ENCODE measurements around the gene RHBDL3.

RHBDL3 gene, protein sequence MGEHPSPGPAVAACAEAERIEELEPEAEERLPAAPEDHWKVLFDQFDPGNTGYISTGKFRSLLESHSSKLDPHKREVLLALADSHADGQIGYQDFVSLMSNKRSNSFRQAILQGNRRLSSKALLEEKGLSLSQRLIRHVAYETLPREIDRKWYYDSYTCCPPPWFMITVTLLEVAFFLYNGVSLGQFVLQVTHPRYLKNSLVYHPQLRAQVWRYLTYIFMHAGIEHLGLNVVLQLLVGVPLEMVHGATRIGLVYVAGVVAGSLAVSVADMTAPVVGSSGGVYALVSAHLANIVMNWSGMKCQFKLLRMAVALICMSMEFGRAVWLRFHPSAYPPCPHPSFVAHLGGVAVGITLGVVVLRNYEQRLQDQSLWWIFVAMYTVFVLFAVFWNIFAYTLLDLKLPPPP

DNA sequence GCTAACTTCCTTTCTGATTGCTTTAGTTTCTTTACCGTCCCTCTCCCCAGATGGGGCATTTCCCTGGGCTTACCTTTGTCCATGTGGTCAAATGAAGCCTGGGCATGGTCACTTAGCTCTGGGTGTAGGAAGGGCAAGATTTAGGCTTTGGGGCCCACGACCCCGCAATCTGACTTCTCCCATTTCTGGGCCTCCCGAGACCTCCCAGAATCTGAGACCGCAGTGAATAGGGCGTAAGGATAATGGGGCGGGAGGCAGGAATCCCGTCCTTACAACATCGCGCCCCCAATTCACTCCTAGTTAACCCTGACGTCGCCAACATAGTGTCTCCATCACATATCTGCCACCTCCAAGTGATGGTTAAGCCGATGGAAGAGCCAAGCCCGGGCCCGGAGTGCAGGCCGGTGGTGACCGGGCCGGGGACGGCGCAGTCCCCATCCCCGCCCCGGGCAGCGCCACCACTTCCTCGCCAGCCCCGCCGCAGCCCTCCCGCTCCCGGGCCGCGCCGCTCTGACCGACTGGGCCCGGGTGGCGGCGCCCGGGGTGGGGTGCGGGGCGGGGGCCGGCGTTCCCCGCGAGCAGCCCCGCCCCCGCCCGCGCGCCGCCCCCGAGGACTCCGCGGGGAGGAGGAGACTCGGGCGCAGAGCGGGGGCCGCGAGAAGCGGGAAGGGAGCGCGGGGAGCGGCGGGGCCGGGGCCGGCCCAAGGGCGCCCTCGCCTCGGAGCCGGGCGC is at the start of gene RHBDL3:
Gene RHBDL3 (plus strand): TSS at position 641 of the 732 bp plus-strand sequence. CDS start 358 bp downstream, outside the sequence.
- Histone ChIP-seq H3K9ac (ENCODE audit: low read depth, low read length) (peak within 1 kb of the TSS; percentile 8), H3K36me3 (ENCODE audit: control insufficient read depth, insufficient read depth, low read length) (no peaks in the 10 kb centered on the region), H3K4me1 (ENCODE audit: control insufficient read depth, insufficient read depth, low read length) (peaks cover 26% of the 10 kb centered on the region), H3K4me3 (ENCODE audit: low read depth, low read length) (peak within 1 kb of the TSS; percentile 67), H3K27me3 (ENCODE audit: control insufficient read depth, insufficient read depth, low read length) (peaks cover 31% of the 10 kb centered on the region), H3K9me3 (ENCODE audit: control insufficient read depth, insufficient read depth, low read length) (no peaks in the 10 kb centered on the region)

DNA sequence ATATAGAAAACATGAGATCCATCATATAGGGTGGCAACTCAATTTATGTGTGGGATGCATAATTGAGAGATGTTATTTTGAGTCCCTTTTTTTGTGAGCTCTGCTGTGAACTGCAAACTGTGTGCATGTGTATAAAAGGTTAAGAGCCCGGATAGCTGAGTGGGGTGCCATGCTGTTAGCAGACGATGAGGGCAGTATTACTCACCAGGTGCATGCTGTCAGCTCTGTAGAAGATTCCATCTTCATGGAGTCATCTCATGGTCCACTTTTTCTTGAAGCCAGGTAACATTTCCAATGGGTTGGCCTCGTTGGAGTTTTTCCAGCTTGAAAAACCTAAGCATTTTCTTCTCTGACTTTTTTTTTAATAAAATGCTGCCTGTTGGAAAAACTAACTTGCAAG is 43.0 kb upstream of the RHBDL3 start:
- no peak overlapping the region for H3K4me3 ChIP-seq (ENCODE audit: low read depth, low read length)
- H3K9me3 ChIP-seq (ENCODE audit: control insufficient read depth, insufficient read depth, low read length) = no peaks in the 10 kb centered on the region
- no peaks in the 10 kb centered on the region for H3K36me3 ChIP-seq (ENCODE audit: control insufficient read depth, insufficient read depth, low read length)
- peaks cover 7% of the 10 kb centered on the region for H3K4me1 ChIP-seq (ENCODE audit: control insufficient read depth, insufficient read depth, low read length)
- no peaks in the 10 kb centered on the region for H3K27me3 ChIP-seq (ENCODE audit: control insufficient read depth, insufficient read depth, low read length)
- H3K9ac ChIP-seq (ENCODE audit: low read depth, low read length) = no peak overlapping the region

DNA sequence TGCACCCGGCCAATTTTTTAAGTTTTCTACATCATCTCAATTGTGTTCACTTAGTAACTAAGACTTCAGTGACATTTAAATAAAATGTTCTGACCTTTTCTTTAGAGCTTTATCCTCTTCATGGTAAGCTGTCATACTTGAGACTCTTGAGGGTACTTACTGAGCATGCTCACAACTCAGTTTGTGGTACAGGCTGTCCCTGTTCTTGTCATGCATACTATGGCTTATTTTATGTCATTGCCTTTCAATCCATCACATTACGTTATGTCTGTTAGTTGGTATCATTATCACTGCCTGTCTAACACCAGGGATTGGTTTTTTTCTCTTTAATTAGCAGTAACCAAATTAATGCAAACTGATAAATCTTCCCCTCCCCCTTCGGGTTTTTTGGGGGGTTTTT is 41.9 kb upstream of the RHBDL3 start:
- Histone ChIP-seq H3K4me3 (ENCODE audit: low read depth, low read length) (no peak overlapping the region), H3K27me3 (ENCODE audit: control insufficient read depth, insufficient read depth, low read length) (no peaks in the 10 kb centered on the region), H3K9ac (ENCODE audit: low read depth, low read length) (no peak overlapping the region), H3K9me3 (ENCODE audit: control insufficient read depth, insufficient read depth, low read length) (no peaks in the 10 kb centered on the region), H3K36me3 (ENCODE audit: control insufficient read depth, insufficient read depth, low read length) (no peaks in the 10 kb centered on the region), H3K4me1 (ENCODE audit: control insufficient read depth, insufficient read depth, low read length) (peaks cover 14% of the 10 kb centered on the region)

DNA sequence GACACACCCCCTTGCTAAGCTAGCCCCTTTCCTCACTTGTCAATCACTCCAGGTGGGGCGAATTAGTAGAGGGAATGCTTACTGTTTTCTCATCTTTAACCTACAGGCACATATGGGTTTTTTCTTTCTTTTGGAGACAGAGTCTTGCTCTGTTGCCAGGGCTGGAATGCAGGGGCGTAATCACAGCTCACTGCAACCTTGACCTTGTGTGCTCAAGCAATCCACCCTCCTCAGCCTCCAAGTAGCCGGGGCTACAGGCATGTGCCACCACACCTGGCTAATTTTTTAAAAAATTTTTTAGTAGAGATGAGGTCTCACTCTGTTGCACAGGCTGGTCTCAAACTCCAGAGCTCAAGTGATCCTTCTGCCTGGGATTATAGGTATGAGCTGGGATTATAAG is 38.7 kb upstream of the RHBDL3 start:
- no peaks in the 10 kb centered on the region for H3K9me3 ChIP-seq (ENCODE audit: control insufficient read depth, insufficient read depth, low read length)
- H3K27me3 ChIP-seq (ENCODE audit: control insufficient read depth, insufficient read depth, low read length) = no peaks in the 10 kb centered on the region
- H3K9ac ChIP-seq (ENCODE audit: low read depth, low read length) = no peak overlapping the region
- no peak overlapping the region for H3K4me3 ChIP-seq (ENCODE audit: low read depth, low read length)
- H3K4me1 ChIP-seq (ENCODE audit: control insufficient read depth, insufficient read depth, low read length) = peaks cover 20% of the 10 kb centered on the region
- no peaks in the 10 kb centered on the region for H3K36me3 ChIP-seq (ENCODE audit: control insufficient read depth, insufficient read depth, low read length)

DNA sequence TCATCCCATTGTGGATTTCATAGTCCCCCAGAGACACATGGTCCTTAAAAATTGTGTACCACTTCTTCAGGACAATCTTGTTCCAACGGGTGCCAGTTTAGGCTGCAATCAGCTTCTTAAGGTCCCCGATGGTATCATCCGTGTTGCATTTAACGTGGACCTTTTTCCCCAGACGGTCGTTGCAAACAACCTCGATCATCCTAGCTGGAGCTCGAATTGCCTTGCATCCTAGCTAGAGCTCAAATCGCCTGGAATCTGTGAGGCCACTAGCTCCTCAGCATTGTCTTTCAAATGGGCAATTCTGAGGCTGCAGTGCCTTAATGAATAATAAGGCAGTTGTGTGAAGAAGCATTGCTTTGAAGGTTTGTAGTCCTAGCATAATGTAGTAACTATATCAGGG is 37.7 kb upstream of the RHBDL3 start:
- no peak overlapping the region for H3K9ac ChIP-seq (ENCODE audit: low read depth, low read length)
- no peaks in the 10 kb centered on the region for H3K9me3 ChIP-seq (ENCODE audit: control insufficient read depth, insufficient read depth, low read length)

DNA sequence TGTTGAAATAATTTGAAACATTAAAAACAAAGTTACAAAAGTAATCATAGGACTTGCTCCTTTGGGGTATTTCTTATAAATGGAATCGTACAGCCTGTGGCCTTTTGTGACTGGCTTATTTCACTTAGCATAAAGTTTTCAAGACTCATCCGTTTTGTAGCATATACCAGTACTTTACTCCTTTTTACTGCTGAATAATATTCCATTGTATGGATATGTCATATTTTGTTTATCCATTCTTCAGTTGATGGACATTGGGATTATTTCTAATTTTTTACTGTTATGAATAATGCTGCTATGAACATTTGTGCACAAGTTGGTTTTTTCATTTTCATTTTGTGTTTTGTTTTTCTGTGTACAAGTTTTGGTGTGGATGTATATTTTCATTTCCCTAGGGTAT is 30.0 kb upstream of the RHBDL3 start:
- Histone ChIP-seq H3K27me3 (ENCODE audit: control insufficient read depth, insufficient read depth, low read length) (no peaks in the 10 kb centered on the region), H3K9ac (ENCODE audit: low read depth, low read length) (no peak overlapping the region), H3K36me3 (ENCODE audit: control insufficient read depth, insufficient read depth, low read length) (no peaks in the 10 kb centered on the region), H3K4me1 (ENCODE audit: control insufficient read depth, insufficient read depth, low read length) (peaks cover 7% of the 10 kb centered on the region), H3K4me3 (ENCODE audit: low read depth, low read length) (no peak overlapping the region), H3K9me3 (ENCODE audit: control insufficient read depth, insufficient read depth, low read length) (no peaks in the 10 kb centered on the region)

More for the DNA sequence above, 37.7 kb upstream of the RHBDL3 start:
- Histone ChIP-seq H3K27me3 (ENCODE audit: control insufficient read depth, insufficient read depth, low read length) (no peaks in the 10 kb centered on the region), H3K36me3 (ENCODE audit: control insufficient read depth, insufficient read depth, low read length) (no peaks in the 10 kb centered on the region), H3K4me1 (ENCODE audit: control insufficient read depth, insufficient read depth, low read length) (peaks cover 20% of the 10 kb centered on the region), H3K4me3 (ENCODE audit: low read depth, low read length) (peak overlapping the region; percentile 39)

DNA sequence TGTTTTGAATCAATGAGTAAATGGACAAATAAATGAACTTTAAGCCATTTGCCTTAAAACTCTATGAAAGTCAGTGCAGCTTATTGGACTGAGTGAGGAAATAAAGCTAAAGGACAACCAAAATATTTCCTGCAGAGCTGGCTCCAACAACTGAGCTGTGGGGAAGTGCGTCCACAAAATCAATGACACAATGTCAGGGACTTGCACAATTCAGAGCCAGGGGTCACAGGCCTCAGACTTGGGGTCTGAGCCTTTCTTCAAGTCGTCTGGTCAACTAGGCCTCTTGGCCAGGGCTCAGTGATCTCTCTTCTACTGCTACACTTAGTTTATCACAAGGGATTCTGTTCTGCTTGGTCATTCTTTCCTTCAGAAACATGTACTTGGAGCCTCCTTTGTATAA is 26.2 kb upstream of the RHBDL3 start:
- Histone ChIP-seq H3K27me3 (ENCODE audit: control insufficient read depth, insufficient read depth, low read length) (no peaks in the 10 kb centered on the region), H3K4me3 (ENCODE audit: low read depth, low read length) (no peak overlapping the region), H3K4me1 (ENCODE audit: control insufficient read depth, insufficient read depth, low read length) (no peaks in the 10 kb centered on the region), H3K9ac (ENCODE audit: low read depth, low read length) (no peak overlapping the region), H3K36me3 (ENCODE audit: control insufficient read depth, insufficient read depth, low read length) (no peaks in the 10 kb centered on the region), H3K9me3 (ENCODE audit: control insufficient read depth, insufficient read depth, low read length) (no peaks in the 10 kb centered on the region)

DNA sequence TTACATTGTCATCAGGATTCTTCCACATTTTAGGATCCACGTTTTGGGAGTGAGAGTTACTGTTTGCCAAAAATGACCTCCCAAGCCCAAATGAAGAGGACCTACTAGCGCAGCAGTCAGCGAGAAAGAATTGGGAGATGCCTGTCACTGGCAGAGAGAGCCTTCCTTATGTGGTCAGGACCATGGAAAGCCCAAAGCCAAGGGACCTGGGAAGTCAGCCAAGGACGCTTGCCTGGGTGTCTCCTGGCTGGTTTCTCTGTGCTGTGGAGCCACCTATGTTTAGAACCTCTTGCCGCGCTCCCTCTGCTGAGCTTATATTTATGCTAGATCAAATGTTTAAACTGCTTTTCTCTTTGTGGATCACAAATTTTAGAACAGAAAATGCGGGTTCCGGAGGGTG is 24.9 kb upstream of the RHBDL3 start:
- no peaks in the 10 kb centered on the region for H3K27me3 ChIP-seq (ENCODE audit: control insufficient read depth, insufficient read depth, low read length)
- H3K4me3 ChIP-seq (ENCODE audit: low read depth, low read length) = no peak overlapping the region
- no peak overlapping the region for H3K9ac ChIP-seq (ENCODE audit: low read depth, low read length)
- H3K36me3 ChIP-seq (ENCODE audit: control insufficient read depth, insufficient read depth, low read length) = no peaks in the 10 kb centered on the region
- no peaks in the 10 kb centered on the region for H3K9me3 ChIP-seq (ENCODE audit: control insufficient read depth, insufficient read depth, low read length)
- no peaks in the 10 kb centered on the region for H3K4me1 ChIP-seq (ENCODE audit: control insufficient read depth, insufficient read depth, low read length)

DNA sequence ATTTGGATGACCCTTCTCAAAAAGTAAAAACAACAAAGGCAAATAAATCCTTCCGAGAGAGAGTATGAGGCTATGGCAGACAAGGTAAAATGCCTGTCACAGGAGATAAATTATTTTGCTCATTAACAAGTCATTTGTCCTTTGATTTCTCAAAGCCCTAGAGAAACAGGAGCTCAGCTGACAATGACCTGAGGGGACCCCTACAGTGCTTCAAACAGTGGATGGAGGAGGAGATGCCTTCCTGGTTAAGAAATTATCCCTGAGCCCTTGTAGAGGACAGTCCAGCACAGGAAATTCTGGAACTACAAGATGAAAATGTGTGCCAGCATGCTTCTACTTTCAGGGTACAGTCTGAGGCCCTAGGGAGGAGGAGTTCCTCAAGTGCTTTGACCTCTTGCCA is 24.0 kb upstream of the RHBDL3 start:
- Histone ChIP-seq H3K4me1 (ENCODE audit: control insufficient read depth, insufficient read depth, low read length) (no peaks in the 10 kb centered on the region), H3K9me3 (ENCODE audit: control insufficient read depth, insufficient read depth, low read length) (no peaks in the 10 kb centered on the region), H3K27me3 (ENCODE audit: control insufficient read depth, insufficient read depth, low read length) (no peaks in the 10 kb centered on the region), H3K36me3 (ENCODE audit: control insufficient read depth, insufficient read depth, low read length) (no peaks in the 10 kb centered on the region), H3K4me3 (ENCODE audit: low read depth, low read length) (no peak overlapping the region), H3K9ac (ENCODE audit: low read depth, low read length) (no peak overlapping the region)

DNA sequence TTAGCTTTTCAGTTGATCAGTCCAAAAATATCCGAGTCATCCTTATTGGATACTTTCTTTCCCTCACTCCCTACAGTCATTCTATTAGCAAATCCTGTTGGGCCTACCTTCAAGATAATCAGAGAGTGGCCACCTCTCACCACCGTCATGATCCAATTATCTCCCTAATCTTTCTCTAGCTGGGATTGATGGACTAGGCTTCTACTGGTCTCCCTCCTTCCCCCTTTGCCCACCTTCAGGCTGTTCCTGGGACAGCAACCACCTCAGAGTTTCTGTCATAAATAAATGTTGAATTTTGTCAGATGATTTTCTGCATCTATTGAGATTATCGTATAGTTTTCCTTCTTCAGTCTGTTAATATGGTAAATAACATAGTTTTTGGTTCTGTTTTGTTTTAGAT is 16.2 kb upstream of the RHBDL3 start:
- Histone ChIP-seq H3K4me1 (ENCODE audit: control insufficient read depth, insufficient read depth, low read length) (no peaks in the 10 kb centered on the region), H3K9ac (ENCODE audit: low read depth, low read length) (no peak overlapping the region), H3K4me3 (ENCODE audit: low read depth, low read length) (no peak overlapping the region), H3K27me3 (ENCODE audit: control insufficient read depth, insufficient read depth, low read length) (no peaks in the 10 kb centered on the region), H3K36me3 (ENCODE audit: control insufficient read depth, insufficient read depth, low read length) (no peaks in the 10 kb centered on the region), H3K9me3 (ENCODE audit: control insufficient read depth, insufficient read depth, low read length) (no peaks in the 10 kb centered on the region)

DNA sequence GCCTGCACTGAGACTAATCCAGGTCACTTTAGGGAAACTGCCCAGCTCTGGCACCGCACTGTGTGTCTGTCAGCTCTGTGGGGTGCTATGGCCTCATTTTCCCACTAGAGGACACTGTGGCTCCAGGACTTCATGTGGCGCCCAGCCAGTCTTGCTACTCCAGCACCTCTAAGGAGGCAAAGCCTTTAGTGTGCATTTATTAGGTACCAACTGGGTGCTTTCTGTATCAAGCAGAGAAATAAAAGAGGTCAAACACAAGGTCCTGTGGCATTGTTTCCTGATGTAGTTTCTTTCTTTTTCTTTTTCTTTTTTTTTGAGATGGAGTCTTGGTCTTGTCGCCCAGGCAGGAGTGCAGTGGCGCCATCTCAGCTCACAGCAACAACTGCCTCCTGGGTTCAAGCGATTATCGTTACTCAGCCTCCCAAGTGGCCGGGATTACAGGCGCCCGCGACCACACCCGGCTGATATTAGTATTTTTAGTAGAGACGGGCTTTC is 12.5 kb upstream of the RHBDL3 start:
- H3K4me3 ChIP-seq (ENCODE audit: low read depth, low read length) = no peak overlapping the region
- H3K36me3 ChIP-seq (ENCODE audit: control insufficient read depth, insufficient read depth, low read length) = no peaks in the 10 kb centered on the region
- no peaks in the 10 kb centered on the region for H3K27me3 ChIP-seq (ENCODE audit: control insufficient read depth, insufficient read depth, low read length)
- no peaks in the 10 kb centered on the region for H3K9me3 ChIP-seq (ENCODE audit: control insufficient read depth, insufficient read depth, low read length)
- H3K4me1 ChIP-seq (ENCODE audit: control insufficient read depth, insufficient read depth, low read length) = peaks cover 3% of the 10 kb centered on the region
- no peak overlapping the region for H3K9ac ChIP-seq (ENCODE audit: low read depth, low read length)
